NCI-H82 (cell line): ENCODE measurements around the gene WNT1.

Experiments
- DNase-seq: peaks from one replicate; lab custom pipeline; 2025; lab: John Stamatoyannopoulos, UW

WNT1 gene

DNA sequence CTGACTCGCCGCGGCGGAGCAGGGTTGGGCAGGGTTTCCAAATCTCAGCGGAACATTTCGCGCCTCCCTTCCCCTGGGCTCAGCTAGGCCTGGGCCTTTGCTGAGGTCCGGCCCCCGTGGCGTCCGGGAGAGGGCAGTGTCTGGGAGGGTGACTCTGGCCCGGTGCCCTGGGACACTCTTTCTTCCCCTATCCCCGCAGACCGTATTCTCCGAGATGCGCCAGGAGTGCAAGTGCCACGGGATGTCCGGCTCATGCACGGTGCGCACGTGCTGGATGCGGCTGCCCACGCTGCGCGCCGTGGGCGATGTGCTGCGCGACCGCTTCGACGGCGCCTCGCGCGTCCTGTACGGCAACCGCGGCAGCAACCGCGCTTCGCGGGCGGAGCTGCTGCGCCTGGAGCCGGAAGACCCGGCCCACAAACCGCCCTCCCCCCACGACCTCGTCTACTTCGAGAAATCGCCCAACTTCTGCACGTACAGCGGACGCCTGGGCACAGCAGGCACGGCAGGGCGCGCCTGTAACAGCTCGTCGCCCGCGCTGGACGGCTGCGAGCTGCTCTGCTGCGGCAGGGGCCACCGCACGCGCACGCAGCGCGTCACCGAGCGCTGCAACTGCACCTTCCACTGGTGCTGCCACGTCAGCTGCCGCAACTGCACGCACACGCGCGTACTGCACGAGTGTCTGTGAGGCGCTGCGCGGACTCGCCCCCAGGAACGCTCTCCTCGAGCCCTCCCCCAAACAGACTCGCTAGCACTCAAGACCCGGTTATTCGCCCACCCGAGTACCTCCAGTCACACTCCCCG lies 3.0 kb downstream of the WNT1 start:
- no peak for DNase-seq

DNA sequence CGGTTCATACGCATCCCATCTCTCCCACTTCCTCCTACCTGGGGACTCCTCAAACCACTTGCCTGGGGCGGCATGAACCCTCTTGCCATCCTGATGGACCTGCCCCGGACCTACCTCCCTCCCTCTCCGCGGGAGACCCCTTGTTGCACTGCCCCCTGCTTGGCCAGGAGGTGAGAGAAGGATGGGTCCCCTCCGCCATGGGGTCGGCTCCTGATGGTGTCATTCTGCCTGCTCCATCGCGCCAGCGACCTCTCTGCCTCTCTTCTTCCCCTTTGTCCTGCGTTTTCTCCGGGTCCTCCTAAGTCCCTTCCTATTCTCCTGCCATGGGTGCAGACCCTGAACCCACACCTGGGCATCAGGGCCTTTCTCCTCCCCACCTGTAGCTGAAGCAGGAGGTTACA lies 3.6 kb downstream of the WNT1 start:
- DNase-seq, result no peak

- DNase-seq, result no peak
Measured at GRCh38 chr12:48982397-48983080, 4.4 kb downstream of the WNT1 start.

- DNase-seq, result peak; percentile 51
Measured at GRCh38 chr12:48985475-48985897, 7.4 kb downstream of the WNT1 start.

- no peak for DNase-seq
Measured at GRCh38 chr12:48985901-48986300, 7.8 kb downstream of the WNT1 start.

- peak; percentile 86 for DNase-seq
Measured at GRCh38 chr12:48986720-48987291, 8.7 kb downstream of the WNT1 start.

DNA sequence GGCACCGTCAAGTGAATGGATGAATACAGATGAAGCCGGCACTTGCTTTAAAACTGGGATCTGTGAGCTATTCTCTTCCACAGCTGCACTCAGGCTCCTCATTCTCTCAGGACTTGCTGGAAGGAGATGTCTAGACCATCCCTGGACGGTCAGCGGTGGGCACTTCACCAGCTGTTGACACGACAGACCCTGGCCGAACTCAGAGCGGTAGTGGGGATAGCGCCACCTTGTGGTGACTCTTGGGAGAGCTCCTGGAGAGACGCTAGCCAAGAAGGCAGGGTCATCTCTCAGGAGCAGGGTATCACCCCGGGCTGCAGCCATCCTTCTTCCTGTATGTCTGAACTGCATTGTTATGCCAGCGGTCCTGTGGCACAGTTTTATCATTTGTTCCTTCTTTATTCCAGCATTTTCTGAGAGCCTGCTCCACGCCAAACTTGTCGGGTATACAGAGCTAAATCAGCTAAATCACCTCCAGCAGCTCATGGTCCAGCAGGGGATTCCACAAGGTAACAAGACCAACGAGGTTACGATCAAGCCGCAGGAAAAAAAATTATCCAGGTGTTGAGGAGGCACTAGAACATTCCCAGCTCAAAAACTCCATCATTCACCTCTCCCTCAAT lies 10.0 kb downstream of the WNT1 start:
- peak; percentile 74 for DNase-seq

DNA sequence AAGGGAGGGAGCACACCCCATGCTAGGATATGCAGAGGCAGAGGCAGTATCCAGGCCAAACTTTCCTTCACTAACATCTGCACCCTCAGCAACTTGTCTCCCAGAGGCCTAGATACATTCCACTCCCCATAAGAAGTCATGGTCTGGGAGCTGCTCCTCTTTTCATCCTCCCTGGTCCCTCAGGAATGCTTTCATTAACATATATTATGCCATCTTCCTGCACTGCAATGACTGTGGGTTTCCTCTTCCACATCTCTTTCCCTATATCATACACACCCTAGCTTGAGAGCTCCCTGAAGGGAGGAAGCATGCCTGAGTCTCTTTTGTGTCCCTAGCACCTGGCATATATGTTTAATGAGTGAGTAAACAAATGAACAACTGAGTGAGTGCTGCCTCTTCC lies 12.4 kb downstream of the WNT1 start:
- no peak for DNase-seq

GRCh38 chr12:48991247-48992050 lies 13.3 kb downstream of the WNT1 start:
- DNase-seq, result peak; percentile 29

DNA sequence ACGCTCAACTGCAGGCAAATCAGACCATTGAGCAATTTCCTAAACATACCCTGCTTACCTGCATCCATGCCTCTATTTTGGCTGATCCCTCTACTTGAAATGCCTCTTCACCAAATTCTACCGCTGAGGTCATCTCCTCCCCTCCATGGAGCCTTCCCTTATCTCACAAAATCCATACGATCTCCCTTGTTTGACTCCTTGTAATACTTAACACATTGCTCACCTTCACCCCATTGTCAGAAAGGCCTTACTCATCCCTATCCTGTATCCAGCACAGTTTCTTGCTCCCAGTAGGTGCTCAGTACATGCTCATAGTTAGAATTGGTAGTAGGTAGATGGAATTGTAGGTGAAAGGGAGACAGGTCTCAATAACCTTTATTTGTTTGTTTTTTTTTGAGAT lies 15.7 kb downstream of the WNT1 start:
- no peak for DNase-seq

- DNase-seq, result no peak
Measured at GRCh38 chr12:48994224-48995085, 16.3 kb downstream of the WNT1 start.

DNA sequence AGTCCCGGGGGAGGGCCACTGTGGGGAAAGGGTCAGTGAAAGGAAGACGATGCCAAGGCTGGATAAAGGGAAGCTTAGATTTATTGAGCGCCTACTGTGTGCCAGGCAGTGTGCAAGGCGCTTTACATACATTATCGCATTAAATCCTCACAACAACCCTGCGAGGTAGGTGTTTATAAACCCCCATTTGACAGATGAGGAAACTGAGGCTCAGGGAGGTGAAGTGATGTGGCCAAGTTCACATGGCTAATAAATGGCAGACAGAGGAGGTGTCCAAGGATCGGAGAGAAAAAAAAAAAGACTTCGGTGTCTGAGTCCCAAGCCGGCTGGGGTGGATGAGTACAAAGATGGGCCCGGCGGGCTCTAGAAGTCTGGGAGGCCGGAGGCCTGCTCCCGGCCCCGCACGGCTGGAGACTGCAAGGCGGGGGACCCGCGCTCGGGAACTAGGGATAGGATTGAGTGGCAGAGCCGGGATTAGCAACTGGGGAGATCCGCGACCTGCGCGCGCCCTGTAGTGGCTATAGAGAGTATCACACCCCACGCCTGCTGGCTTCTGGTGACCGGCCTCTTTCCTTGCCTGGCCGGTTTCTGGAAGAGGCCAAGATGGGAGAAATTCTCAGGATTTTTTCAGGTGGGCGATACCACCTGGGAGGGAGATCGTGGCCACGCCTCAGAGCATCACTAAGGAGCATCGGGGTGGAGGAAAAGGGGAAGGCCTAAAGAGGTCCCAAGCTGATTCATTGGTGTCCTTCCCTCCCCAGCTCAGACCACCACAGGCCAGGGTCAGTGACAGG lies 17.2 kb downstream of the WNT1 start:
- DNase-seq, result peak; percentile 96

GRCh38 chr12:48996794-48997718 lies 18.9 kb downstream of the WNT1 start:
- peak; percentile 93 for DNase-seq

DNA sequence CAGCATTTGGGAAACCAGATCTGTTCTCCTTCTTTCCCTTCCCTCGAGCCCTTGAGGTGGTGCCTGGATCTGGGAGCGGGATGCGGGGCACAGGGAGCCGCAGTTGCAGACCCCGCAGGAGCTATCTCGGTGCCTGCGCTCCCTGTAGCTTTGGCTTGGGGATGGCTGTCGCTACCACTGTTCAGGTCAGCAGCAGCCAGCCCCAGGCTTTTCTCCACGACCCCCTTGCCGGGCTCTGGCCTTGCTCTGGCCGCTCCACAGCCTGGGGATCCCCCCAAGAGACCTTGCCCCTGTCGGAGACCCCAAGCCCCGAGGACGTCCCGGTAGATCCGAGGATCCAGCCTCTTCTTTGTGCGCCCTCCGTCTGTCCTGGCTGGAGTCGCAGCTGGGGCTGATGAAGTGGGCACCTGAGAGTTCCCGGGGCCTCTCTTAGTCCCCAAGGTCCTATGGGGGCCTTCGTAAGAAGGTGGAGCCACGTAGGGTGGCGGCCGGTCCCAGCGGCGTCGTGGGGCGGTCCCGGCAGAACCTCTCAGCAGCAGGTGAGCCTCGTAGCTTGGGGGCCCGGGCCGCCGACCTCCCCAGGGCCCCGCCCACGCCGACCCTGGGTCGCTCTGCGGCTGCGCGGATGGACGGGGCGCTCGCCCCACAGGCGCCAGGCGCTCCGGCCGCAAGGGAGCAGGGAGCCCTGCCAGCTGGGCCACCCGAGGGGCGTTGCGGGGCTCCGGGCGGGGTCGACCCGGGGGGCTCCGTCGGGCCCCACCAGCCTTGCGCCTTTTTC lies 19.8 kb downstream of the WNT1 start:
- DNase-seq, result peak; percentile 69

GRCh38 chr12:48998497-48999353 lies 20.6 kb downstream of the WNT1 start:
- peak; percentile 57 for DNase-seq

DNA sequence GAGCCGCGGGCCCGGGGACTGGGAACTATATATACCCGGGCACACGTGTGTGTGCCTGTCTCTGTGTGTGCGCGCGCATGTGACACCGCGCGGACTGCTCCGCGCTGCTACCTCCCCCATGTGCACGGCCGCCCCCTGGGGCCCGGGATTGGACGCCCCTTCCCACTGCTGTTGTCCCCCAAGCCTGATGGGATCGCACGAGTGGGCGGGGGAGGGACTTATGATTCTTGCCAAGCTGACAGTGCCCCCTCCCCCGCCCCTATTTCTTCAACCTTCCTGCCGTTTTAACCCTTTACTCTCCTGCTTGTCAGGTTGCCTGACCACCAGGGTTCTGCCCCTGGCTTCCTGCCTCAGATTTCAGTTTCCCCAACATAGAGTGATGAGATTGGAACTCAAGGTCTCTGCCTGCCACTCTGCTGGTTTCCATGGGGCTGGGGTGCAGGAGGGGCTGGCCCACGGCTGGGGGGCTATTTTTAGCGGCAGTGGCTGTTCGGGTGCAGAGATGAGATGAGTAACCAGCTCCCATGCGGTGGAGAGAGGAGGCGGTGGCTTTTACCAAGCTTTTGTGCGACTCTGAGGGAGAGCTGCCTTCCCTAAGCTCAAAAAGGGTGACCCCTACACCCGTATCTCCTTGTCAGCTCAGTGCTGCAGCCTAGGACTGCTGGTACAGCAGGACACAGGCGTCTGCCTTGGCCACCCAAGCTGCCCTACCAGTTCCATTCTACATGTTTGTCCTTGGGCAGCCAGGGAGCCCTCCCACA lies 21.4 kb downstream of the WNT1 start, which contains the start of gene DDN:
Gene DDN, minus strand, starts transcription at position 5 of the 761 bp plus-strand sequence. CDS start 88 bp downstream, outside the sequence.
- peak; percentile 98 for DNase-seq
